ENCODE measurements around the gene CREB3L2.

The CREB3L2 gene

DNA sequence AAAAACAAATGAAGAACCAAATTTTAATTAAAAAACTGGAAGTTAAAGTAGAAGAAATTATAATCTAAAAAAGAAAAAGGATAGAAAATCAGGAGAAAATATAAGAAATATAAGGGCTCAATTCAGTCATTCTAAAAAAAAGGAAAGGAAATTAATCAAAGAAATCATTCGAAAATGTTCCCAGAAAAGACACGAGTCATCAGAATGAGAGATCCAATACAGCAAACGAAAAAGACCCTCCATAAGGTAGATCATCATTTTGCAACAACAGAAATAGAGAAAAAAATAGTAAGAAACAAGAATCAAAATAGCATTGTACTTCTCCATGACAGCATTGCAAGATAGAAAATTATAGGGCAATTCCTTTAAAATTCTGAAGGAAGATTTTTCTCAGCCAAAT lies 132.6 kb downstream of the CREB3L2 start:
- Histone ChIP-seq H3K27ac (replicated peaks) (no peak overlapping the region), H3K27me3 (ENCODE audit: insufficient read depth, poor library complexity, severe bottlenecking) (no peaks in the 10 kb centered on the region), H3K4me3 (replicated peaks; ENCODE audit: insufficient read depth, low read length) (no peak overlapping the region)
- TF ChIP-seq, protein P1, sequence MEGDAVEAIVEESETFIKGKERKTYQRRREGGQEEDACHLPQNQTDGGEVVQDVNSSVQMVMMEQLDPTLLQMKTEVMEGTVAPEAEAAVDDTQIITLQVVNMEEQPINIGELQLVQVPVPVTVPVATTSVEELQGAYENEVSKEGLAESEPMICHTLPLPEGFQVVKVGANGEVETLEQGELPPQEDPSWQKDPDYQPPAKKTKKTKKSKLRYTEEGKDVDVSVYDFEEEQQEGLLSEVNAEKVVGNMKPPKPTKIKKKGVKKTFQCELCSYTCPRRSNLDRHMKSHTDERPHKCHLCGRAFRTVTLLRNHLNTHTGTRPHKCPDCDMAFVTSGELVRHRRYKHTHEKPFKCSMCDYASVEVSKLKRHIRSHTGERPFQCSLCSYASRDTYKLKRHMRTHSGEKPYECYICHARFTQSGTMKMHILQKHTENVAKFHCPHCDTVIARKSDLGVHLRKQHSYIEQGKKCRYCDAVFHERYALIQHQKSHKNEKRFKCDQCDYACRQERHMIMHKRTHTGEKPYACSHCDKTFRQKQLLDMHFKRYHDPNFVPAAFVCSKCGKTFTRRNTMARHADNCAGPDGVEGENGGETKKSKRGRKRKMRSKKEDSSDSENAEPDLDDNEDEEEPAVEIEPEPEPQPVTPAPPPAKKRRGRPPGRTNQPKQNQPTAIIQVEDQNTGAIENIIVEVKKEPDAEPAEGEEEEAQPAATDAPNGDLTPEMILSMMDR (IDR thresholded peaks at IDR 0.05; ENCODE audit: insufficient read depth, low read length) = no peak
- TF ChIP-seq GABPA (IDR thresholded peaks at IDR 0.05; ENCODE audit: low read depth) (no peak), POLR2AphosphoS5 (IDR thresholded peaks at IDR 0.05; ENCODE audit: low read depth) (no peak), SPI1 (IDR thresholded peaks at IDR 0.05; ENCODE audit: borderline replicate concordance, low read depth) (no peak)
- TF ChIP-seq, protein P2, sequence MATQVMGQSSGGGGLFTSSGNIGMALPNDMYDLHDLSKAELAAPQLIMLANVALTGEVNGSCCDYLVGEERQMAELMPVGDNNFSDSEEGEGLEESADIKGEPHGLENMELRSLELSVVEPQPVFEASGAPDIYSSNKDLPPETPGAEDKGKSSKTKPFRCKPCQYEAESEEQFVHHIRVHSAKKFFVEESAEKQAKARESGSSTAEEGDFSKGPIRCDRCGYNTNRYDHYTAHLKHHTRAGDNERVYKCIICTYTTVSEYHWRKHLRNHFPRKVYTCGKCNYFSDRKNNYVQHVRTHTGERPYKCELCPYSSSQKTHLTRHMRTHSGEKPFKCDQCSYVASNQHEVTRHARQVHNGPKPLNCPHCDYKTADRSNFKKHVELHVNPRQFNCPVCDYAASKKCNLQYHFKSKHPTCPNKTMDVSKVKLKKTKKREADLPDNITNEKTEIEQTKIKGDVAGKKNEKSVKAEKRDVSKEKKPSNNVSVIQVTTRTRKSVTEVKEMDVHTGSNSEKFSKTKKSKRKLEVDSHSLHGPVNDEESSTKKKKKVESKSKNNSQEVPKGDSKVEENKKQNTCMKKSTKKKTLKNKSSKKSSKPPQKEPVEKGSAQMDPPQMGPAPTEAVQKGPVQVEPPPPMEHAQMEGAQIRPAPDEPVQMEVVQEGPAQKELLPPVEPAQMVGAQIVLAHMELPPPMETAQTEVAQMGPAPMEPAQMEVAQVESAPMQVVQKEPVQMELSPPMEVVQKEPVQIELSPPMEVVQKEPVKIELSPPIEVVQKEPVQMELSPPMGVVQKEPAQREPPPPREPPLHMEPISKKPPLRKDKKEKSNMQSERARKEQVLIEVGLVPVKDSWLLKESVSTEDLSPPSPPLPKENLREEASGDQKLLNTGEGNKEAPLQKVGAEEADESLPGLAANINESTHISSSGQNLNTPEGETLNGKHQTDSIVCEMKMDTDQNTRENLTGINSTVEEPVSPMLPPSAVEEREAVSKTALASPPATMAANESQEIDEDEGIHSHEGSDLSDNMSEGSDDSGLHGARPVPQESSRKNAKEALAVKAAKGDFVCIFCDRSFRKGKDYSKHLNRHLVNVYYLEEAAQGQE (IDR thresholded peaks at IDR 0.05; ENCODE audit: insufficient replicate concordance, low read depth) = no peak
- DNase-seq (ENCODE audit: low read depth in 1 of 2, low spot score in 1 of 2) = no peak

DNA sequence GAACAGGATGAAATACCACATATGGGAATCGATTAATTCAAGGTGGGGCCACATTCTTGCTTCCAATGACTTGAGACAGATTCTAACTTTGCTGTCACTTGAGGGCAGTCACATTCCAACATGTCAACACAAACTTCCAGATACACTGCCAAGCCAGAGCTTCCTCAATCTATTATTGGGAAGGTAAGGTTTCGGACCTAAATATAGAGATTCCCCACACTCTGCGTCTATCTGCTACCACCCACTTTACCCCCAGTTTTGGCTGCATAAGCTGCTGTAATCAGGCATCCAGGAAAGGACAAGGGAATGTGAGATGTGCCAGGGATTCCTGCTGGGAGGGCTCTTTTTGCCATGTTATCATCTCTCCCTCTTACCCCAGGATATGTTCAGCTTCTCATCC lies 134.6 kb downstream of the CREB3L2 start:
- no peak for DNase-seq (ENCODE audit: low read depth in 1 of 2, low spot score in 1 of 2)
- TF ChIP-seq, protein P1 (IDR thresholded peaks at IDR 0.05; ENCODE audit: insufficient read depth, low read length) = no peak
- TF ChIP-seq GABPA (IDR thresholded peaks at IDR 0.05; ENCODE audit: low read depth) = no peak
- TF ChIP-seq, protein P2 (IDR thresholded peaks at IDR 0.05; ENCODE audit: insufficient replicate concordance, low read depth) = no peak
- TF ChIP-seq POLR2AphosphoS5 (IDR thresholded peaks at IDR 0.05; ENCODE audit: low read depth) = no peak
- no peak for TF ChIP-seq SPI1 (IDR thresholded peaks at IDR 0.05; ENCODE audit: borderline replicate concordance, low read depth)
- Histone ChIP-seq H3K27ac (replicated peaks) (no peak overlapping the region), H3K27me3 (ENCODE audit: insufficient read depth, poor library complexity, severe bottlenecking) (no peaks in the 10 kb centered on the region), H3K4me3 (replicated peaks; ENCODE audit: insufficient read depth, low read length) (no peak overlapping the region)

DNA sequence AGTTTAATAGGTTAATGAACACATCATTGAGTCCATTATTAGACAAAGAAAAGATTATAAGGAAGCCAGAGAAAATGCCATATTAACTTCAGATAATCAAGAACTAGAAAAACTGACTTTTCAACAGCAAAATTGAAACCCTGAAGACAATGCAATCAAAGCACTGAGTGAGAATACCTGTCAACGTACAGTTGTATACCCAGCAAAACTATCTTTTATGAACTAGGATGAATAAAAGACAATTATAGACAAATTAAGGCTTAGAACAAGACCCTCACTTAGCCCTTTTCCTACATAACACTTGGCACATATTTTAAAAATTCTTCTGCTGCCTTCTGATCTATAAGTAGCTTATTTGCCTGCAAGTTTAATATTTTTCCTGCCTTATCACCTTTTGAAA lies 136.1 kb downstream of the CREB3L2 start:
- TF ChIP-seq, protein P2 (IDR thresholded peaks at IDR 0.05; ENCODE audit: insufficient replicate concordance, low read depth) = no peak
- no peak for TF ChIP-seq POLR2AphosphoS5 (IDR thresholded peaks at IDR 0.05; ENCODE audit: low read depth)
- TF ChIP-seq GABPA (IDR thresholded peaks at IDR 0.05; ENCODE audit: low read depth) = no peak
- TF ChIP-seq, protein P1 (IDR thresholded peaks at IDR 0.05; ENCODE audit: insufficient read depth, low read length) = no peak
- no peak for TF ChIP-seq SPI1 (IDR thresholded peaks at IDR 0.05; ENCODE audit: borderline replicate concordance, low read depth)
- DNase-seq (ENCODE audit: low read depth in 1 of 2, low spot score in 1 of 2) = no peak
- no peaks in the 10 kb centered on the region for H3K27me3 ChIP-seq (ENCODE audit: insufficient read depth, poor library complexity, severe bottlenecking)
- H3K27ac ChIP-seq (replicated peaks) = no peak overlapping the region
- no peak overlapping the region for H3K4me3 ChIP-seq (replicated peaks; ENCODE audit: insufficient read depth, low read length)

Measured in HL-60 (cell line).